ENCODE results near the gene ARL6IP4.
"Not testable (repeated sequence)": the region's sequence is repeated elsewhere in the genome, so short reads cannot be mapped to it uniquely, and the experiment has no call there.

The ARL6IP4 gene

GRCh38 chr12:122980183-122981035 lies at the start of gene ARL6IP4:
ARL6IP4 (plus strand) TSS chr12:122980681; CDS start chr12:122981140, 459 bp downstream.
- DNase-seq, result peak; percentile 59

GRCh38 chr12:122932207-122932606 lies 48.3 kb upstream of the ARL6IP4 start:
- no peak for DNase-seq

GRCh38 chr12:122934722-122935121 lies 45.8 kb upstream of the ARL6IP4 start:
- DNase-seq, result no peak

- no peak for DNase-seq
These were observed 45.2 kb upstream of the ARL6IP4 start for GRCh38 chr12:122935318-122935717.

- no peak for DNase-seq
These were observed 42.8 kb upstream of the ARL6IP4 start for GRCh38 chr12:122937622-122938091.

- DNase-seq, result no peak
These were observed 41.4 kb upstream of the ARL6IP4 start for GRCh38 chr12:122939125-122939524.

GRCh38 chr12:122941351-122941750 lies 39.1 kb upstream of the ARL6IP4 start:
- not testable (repeated sequence) for DNase-seq

- no peak for DNase-seq
These were observed 37.8 kb upstream of the ARL6IP4 start for GRCh38 chr12:122942637-122943036.

GRCh38 chr12:122943196-122943595 lies 37.3 kb upstream of the ARL6IP4 start:
- no peak for DNase-seq

GRCh38 chr12:122944605-122945592 lies 35.6 kb upstream of the ARL6IP4 start:
- no peak for DNase-seq

- no peak for DNase-seq
These were observed 33.7 kb upstream of the ARL6IP4 start for GRCh38 chr12:122946690-122947341.

- no peak for DNase-seq
These were observed 33.1 kb upstream of the ARL6IP4 start for GRCh38 chr12:122947352-122947792.

GRCh38 chr12:122948605-122949004 lies 31.9 kb upstream of the ARL6IP4 start:
- no peak for DNase-seq

GRCh38 chr12:122949405-122949804 lies 31.1 kb upstream of the ARL6IP4 start:
- no peak for DNase-seq

- no peak for DNase-seq
These were observed 30.4 kb upstream of the ARL6IP4 start for GRCh38 chr12:122949816-122950675.

GRCh38 chr12:122951406-122951805 lies 29.1 kb upstream of the ARL6IP4 start:
- no peak for DNase-seq

- DNase-seq, result peak; percentile 67
These were observed 28.2 kb upstream of the ARL6IP4 start for GRCh38 chr12:122951979-122952892.

GRCh38 chr12:122955156-122955555 lies 25.3 kb upstream of the ARL6IP4 start:
- DNase-seq, result no peak

- no peak for DNase-seq
These were observed 24.4 kb upstream of the ARL6IP4 start for GRCh38 chr12:122956035-122956434.

GRCh38 chr12:122958198-122958888 lies 22.1 kb upstream of the ARL6IP4 start:
- DNase-seq, result no peak
